Keratinocyte (primary cell): ENCODE measurements around the gene IFITM5.

Experiments
- CTCF ChIP-seq, 3 experiments: IDR thresholded peaks in 1 of 3; conservative IDR thresholded peaks in 1 of 3; optimal IDR thresholded peaks in 1 of 3; 2 replicates in 2 of 3; 3 replicates in 1 of 3; pipeline versions ENCODE3 to v1.5.1; 2011; ENCODE audit warnings: low read length in 3 of 3, mild to moderate bottlenecking in 3 of 3, moderate library complexity in 2 of 3, control low read depth in 1 of 3, inconsistent platforms in 1 of 3; ENCODE audit not compliant: insufficient read depth in 2 of 3; ENCODE audit errors: extremely low read depth in 1 of 3
- EZH2 ChIP-seq: IDR thresholded peaks from one replicate; pipeline ENCODE4 v1.6.1; 2012; ENCODE audit warnings: inconsistent platforms, mild to moderate bottlenecking, low read length, moderate library complexity

DNA sequence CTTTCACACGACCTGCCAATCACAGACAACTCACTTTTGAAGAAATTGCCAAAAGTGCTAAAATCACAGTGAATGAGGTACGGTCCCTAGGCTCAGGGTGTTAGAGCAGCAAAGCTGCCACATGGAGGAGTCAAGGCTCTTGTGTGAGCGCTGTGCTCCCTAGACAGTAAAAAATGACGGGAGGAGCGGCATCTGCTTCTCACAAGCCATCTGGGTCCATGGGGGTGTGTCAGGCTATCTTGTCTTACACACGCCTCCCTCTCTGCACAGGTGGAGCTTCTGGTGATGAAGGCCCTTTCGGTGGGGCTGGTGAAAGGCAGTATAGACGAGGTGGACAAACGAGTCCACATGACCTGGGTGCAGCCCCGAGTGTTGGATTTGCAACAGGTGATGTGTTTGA is 47.8 kb downstream of the IFITM5 start:
- TF ChIP-seq CTCF (optimal IDR thresholded peaks at IDR 0.05 in 1 of 3, IDR thresholded peaks at IDR 0.05 in 1 of 3, conservative IDR thresholded peaks at IDR 0.05 in 1 of 3; ENCODE audit: extremely low read depth in 1 of 3, insufficient read depth in 2 of 3, low read length in 3 of 3): no peak
- no peak for TF ChIP-seq EZH2
